ENCODE results near the gene BCL11B. TPM values are rescaled to one million over a fixed set of nuclear protein-coding genes. Genes with fewer than 3 reads are reported as not detected.

Gene BCL11B
- polyA plus RNA-seq, 1 donor from 2014 or later, result 0.38 TPM

DNA sequence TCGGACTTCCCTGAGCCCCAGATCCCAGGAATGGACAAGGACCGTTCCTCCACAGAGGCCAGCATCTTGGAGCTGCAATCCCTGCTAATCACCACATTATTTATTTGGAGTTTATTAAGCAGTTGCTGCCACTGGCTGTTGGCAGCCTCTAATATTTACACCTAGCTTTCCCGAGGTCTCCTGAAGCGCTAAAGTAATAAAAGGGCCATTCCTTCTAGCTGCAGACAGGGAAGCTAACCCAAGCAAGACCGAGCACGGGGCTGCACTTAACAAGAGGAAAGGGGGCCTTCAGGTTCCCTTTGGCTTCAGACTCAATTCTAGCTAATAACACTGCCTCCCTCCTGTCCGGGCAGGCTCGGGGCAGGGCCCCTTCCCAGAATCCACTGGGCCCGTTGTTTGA is 63.7 kb downstream of the BCL11B start:
- no peaks in the 10 kb centered on the region for H3K36me3 Mint-ChIP-seq
- H3K27ac Mint-ChIP-seq, result no peak overlapping the region
- H3K9me3 Mint-ChIP-seq, result peaks cover 3 to 6% (median 6%) of the 10 kb centered on the region in 3 donors
- H3K27me3 Mint-ChIP-seq, result no peaks in the 10 kb centered on the region
- peaks cover 0 to 1% (median 0%) of the 10 kb centered on the region in 3 donors for H3K4me1 Mint-ChIP-seq
- peak overlapping the region in 1 of 4 donors; percentile 39 for H3K4me3 Mint-ChIP-seq

DNA sequence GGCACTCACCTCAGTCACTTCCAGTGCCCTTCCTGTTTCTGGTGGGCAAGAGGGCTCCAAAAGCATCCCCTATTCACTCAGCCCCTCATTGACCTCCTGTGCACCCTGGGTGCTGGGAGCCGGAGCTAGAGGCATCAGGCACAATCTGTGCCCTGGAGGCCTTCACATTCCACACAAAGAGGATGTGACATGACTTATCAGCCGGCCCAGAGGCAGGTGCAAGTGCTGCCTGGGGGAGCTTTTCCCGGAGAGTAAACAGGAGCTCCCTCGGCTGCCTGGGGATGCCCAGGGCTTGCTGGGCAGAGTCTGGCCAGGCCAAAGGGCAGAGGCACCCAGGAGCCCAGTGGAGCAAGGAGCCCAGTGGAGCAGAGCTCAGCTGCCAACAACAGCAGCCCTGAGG is 64.5 kb downstream of the BCL11B start:
- no peaks in the 10 kb centered on the region for H3K36me3 Mint-ChIP-seq
- H3K9me3 Mint-ChIP-seq, result peaks cover 3 to 6% (median 6%) of the 10 kb centered on the region in 3 donors
- peaks cover 0 to 1% (median 0%) of the 10 kb centered on the region in 3 donors for H3K4me1 Mint-ChIP-seq
- H3K27ac Mint-ChIP-seq, result peak overlapping the region in 1 of 3 donors; percentile 16
- H3K27me3 Mint-ChIP-seq, result no peaks in the 10 kb centered on the region
- peak overlapping the region in 1 of 4 donors; percentile 47 for H3K4me3 Mint-ChIP-seq

DNA sequence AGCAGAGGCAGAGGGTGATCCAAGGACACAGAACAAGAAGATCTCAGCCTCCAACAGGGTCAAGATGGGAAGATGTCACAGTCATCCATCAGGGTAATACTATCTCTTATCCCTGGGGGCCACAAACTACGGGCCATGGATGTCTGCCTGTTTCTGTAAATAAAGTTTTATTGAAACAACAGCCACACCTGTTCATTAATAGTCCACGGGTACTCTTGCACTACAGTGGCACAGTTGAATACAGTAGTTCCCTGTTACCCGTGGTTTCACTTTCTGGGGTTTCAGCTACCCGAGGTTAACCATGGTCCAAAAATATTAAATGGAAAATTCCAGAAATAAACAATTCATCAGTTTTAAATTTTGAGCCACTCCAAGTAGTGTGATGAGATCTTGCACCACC is 65.9 kb downstream of the BCL11B start:
- Mint-ChIP-seq H3K27me3 (no peaks in the 10 kb centered on the region), H3K27ac (peak overlapping the region in 1 of 3 donors; percentile 67)

DNA sequence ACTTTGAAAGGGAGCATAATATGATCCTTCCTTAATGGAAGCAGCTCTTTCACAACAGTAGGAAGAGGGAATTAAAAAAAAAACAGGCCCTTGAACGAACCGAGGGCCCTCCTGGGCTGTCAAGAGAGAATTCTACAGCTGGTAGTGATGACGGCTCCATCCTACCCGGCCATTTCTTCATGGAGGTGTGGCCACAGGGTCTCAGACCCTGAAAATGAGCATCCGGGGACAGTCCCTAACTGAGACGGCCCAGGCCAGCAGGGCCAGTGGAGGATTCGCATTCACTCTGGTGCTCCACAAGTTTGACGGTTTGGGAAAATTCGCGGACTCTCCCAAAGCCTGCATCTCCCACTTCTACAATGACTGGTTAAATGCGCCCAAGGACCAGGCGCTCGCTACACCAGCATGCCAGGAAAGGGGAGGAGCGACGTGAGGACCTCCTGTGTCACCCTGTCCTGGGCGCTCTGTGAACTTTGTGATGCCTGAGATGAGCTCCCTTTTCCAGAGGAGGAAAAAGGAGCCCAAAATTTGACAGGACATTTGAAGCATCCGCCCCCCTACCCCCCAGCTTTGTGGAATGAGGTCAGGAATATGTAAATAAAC is 66.8 kb downstream of the BCL11B start:
- Mint-ChIP-seq H3K27ac (peak overlapping the region in 1 of 3 donors; percentile 67), H3K4me3 (peak overlapping the region in 1 of 4 donors; percentile 43), H3K36me3 (no peaks in the 10 kb centered on the region), H3K27me3 (no peaks in the 10 kb centered on the region), H3K9me3 (peaks cover 1 to 6% (median 4%) of the 10 kb centered on the region in 3 donors), H3K4me1 (no peaks in the 10 kb centered on the region)

More for the DNA sequence above, 65.9 kb downstream of the BCL11B start:
- Mint-ChIP-seq H3K9me3 (peaks cover 3 to 6% (median 4%) of the 10 kb centered on the region in 3 donors), H3K4me3 (no peak overlapping the region), H3K36me3 (no peaks in the 10 kb centered on the region), H3K4me1 (no peaks in the 10 kb centered on the region)

DNA sequence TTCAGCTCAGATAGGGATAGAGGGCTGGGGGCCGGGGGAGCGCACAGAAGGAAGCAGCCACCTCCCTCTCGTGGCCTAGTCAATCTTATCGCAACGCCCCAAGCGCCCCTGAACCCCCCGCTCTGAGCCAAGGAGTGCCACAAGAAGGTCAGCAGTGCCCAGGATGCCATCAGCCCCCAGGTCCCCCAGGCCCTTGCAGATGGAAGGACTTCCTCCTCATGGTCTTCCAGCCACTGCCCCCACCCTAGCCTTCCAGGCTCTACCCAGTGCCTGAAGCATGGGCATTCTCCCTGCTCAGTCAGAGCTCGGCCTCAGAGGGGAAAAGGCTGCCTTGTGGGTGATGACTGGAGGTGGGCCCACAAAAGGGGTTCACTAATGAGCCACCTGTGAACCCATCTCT is 68.2 kb downstream of the BCL11B start:
- H3K4me1 Mint-ChIP-seq, result no peaks in the 10 kb centered on the region
- H3K9me3 Mint-ChIP-seq, result peaks cover 1 to 6% (median 4%) of the 10 kb centered on the region in 3 donors
- H3K4me3 Mint-ChIP-seq, result no peak overlapping the region
- H3K36me3 Mint-ChIP-seq, result no peaks in the 10 kb centered on the region
- H3K27me3 Mint-ChIP-seq, result no peaks in the 10 kb centered on the region
- H3K27ac Mint-ChIP-seq, result no peak overlapping the region

DNA sequence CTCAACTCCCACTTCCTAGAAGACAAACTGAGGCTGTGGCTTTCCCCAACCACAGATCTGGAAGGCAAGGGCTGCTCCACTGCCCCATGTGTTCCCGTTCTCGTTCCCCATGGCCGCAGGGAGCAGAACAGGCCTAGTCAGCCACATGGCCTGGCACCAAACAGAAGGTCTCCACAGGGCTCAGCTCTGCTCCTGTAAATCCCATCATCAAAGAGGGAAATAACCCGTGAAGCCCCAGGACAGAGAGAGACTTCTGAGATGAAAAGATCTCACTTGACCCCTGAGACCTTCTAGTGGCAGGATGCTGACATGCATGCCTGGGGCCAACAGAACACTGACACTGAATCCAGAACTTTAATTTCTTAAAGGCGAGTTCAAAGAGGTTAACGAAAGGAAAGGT is 68.9 kb downstream of the BCL11B start:
- Mint-ChIP-seq H3K4me1 (no peaks in the 10 kb centered on the region), H3K9me3 (peaks cover 1 to 6% (median 4%) of the 10 kb centered on the region in 3 donors), H3K4me3 (peak overlapping the region in 1 of 4 donors; percentile 3), H3K36me3 (no peaks in the 10 kb centered on the region), H3K27me3 (no peaks in the 10 kb centered on the region), H3K27ac (peak overlapping the region in 1 of 3 donors; percentile 53)

DNA sequence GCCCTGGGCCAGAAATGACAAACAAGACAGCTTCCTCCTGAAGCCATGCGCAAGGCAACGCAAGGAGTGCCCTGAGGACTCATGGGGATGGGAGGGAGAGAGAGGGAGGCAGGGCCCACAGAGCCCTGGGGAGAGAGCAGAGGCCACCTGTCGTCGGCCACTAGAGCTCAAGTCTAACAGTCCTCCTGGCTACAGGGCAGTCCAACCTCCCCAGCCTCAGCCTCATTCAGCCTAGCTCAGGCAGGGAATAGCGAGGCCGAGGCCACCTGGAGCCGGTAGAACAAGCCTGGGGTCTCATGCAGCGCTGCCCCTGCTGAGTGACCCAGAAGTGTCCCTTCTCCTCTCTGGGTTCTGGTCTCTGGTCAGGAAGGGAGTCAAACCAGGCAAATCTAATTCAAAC is 69.5 kb downstream of the BCL11B start:
- peak overlapping the region in 1 of 3 donors; percentile 78 for H3K27ac Mint-ChIP-seq
- no peaks in the 10 kb centered on the region for H3K27me3 Mint-ChIP-seq
- peak overlapping the region in 1 of 4 donors; percentile 3 for H3K4me3 Mint-ChIP-seq
- no peaks in the 10 kb centered on the region for H3K4me1 Mint-ChIP-seq
- peaks cover 1 to 6% (median 4%) of the 10 kb centered on the region in 3 donors for H3K9me3 Mint-ChIP-seq
- no peaks in the 10 kb centered on the region for H3K36me3 Mint-ChIP-seq

DNA sequence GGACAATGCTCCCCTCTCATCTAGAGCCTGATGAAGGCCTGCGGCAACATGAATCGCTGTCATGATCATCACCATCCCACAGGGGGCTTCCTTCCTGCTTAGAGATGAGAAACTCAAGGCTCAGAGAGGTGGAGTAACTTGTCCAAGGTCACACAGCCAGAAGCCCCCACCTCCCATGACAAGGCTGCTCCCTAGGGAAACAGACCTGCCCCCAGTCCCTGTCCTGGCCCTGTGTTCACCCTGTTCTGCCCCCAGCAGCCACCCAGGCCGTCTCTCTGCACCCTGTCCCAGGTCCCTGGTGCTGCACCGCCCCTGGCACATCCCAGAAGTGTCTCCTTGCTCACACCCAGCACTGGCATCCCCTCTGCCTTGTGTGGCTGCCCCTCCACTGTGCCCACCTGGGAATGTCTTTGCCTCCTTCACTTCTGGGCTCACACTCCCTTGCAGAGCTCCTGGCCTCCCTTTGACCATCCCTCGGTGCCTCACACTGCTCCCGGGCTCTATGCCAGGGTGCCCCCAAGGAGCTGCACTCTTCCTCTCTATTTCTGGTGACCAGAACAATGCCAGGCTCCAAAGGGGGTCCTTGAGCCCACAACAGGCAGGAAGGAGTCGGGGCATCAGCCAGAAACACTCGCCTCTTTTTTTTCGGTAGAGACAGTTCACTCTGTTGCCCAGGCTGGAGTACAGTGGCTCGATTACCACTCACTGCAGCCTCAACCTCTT is 70.5 kb downstream of the BCL11B start:
- Mint-ChIP-seq H3K27ac (no peak overlapping the region), H3K9me3 (peaks cover 1 to 6% (median 4%) of the 10 kb centered on the region in 3 donors), H3K4me1 (no peaks in the 10 kb centered on the region), H3K27me3 (no peaks in the 10 kb centered on the region), H3K36me3 (no peaks in the 10 kb centered on the region), H3K4me3 (no peak overlapping the region)

DNA sequence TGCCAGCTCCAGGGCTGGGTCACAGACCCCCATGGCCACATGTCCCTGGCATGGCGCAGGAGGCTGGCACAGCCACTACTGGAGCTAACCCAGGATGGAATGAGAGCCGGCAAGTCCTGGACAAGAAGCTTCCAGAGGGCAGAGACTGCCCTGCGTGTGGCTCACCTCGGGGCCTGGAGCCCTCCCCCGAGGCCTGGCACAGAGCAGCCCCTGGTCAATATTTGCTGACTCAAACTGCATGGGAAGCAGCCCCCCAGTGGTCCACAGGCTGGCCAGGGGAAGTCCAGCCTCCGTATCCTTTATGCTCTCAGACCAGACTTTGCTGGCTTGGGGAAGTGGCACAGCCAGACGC is 71.4 kb downstream of the BCL11B start:
- H3K27ac Mint-ChIP-seq, result peak overlapping the region in 1 of 3 donors; percentile 56

DNA sequence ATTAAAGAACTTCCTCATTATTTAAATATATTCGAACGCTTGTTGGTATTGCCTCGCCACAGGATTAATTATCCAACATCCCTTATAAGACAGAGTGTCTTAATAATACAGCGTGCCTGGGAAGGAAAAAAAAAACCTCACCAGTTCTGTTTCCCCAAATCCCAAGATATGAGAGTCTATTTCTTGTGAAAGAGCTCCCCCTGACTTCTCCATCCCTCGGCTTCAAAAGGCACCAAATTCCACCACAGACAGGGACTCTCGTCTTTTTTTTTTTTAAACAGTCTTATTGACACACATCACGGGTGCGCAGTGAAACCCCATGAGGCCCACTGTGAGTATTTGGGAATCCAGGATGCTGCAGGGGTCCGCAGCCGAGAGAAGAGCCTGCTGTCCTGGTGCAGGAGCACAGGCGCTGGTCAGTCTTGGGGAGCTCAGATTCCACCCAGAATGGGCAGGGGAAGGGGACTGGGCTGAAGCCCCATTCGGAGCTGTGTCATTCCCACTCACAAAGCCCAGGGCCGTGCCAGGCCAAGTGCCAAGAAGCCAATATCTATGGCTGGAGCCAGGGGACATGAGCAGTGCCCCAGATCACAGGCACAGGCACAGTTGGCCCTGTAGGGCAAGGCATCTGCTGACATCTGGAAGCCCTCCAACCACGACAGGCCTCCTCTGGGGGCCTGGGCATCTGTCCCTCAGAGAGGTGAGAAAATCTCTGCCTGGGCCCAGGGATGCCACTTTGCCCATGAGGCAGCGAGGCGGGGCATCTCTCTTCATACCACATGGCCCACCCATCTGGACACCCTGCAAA is 71.9 kb downstream of the BCL11B start:
- Mint-ChIP-seq H3K36me3 (no peaks in the 10 kb centered on the region), H3K27me3 (no peaks in the 10 kb centered on the region), H3K4me1 (no peaks in the 10 kb centered on the region), H3K4me3 (no peak overlapping the region), H3K9me3 (peaks cover 0 to 4% (median 0%) of the 10 kb centered on the region in 3 donors), H3K27ac (no peak overlapping the region)

More for the DNA sequence above, 71.4 kb downstream of the BCL11B start:
- Mint-ChIP-seq H3K36me3 (no peaks in the 10 kb centered on the region), H3K4me1 (no peaks in the 10 kb centered on the region), H3K27me3 (no peaks in the 10 kb centered on the region), H3K9me3 (peaks cover 0 to 4% (median 0%) of the 10 kb centered on the region in 3 donors), H3K4me3 (no peak overlapping the region)

DNA sequence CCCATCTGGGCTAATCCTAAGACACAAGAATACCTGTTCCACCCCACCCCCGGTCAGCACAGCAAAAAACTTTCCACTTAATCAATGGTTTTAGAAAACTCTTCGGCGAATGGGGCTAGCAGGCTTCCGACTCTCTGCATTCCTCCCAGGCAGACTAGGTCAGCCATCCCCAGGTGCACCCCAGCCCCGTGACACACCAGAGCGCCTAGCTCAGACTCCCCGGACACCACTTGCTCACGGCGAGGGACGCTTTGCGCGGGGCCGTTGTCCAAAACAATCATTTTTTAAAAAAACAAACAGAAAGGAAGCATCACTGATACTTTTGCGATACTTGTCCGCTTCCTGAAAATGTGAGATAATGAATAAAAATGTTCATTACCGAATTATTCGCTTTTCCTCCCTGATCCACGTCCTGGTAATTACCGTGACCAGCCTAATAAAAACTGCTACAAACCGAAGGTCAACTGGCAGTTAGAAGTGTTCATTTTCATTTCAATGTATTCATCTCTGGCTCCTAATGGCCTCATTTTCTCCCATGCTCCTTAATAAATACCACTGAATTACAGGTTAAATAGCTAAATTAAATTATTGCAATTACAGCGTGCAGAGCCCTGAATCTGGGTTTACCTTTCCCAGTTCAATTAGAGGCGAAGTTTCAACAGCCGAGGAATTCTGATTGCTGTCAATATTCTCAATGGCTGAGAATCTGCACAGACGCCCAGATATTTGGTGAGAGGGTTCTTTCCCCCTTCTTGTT is 73.1 kb downstream of the BCL11B start:
- no peaks in the 10 kb centered on the region for H3K9me3 Mint-ChIP-seq
- H3K27me3 Mint-ChIP-seq, result no peaks in the 10 kb centered on the region
- no peak overlapping the region for H3K27ac Mint-ChIP-seq
- H3K4me3 Mint-ChIP-seq, result no peak overlapping the region
- H3K36me3 Mint-ChIP-seq, result no peaks in the 10 kb centered on the region
- no peaks in the 10 kb centered on the region for H3K4me1 Mint-ChIP-seq

DNA sequence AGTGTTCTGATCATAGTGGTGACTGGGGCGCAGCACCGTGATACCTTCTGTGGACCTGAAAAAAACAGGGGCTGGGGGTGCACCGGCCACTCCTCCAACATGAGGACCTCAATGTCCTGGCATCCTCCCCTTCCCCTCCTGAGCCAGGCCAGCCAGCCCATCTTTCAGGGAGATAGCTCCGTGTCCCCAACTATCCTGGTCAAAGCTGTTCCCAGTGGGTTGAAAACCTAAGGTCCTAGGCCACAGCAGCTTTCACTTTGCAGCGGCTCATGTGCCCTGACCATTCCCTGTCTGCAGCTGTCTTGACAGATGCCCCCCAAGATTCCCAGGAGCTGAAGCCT is 75.7 kb downstream of the BCL11B start:
- Mint-ChIP-seq H3K27ac (no peak overlapping the region), H3K9me3 (peaks cover 0 to 4% (median 0%) of the 10 kb centered on the region in 3 donors), H3K4me3 (no peak overlapping the region), H3K36me3 (no peaks in the 10 kb centered on the region), H3K4me1 (no peaks in the 10 kb centered on the region), H3K27me3 (no peaks in the 10 kb centered on the region)

DNA sequence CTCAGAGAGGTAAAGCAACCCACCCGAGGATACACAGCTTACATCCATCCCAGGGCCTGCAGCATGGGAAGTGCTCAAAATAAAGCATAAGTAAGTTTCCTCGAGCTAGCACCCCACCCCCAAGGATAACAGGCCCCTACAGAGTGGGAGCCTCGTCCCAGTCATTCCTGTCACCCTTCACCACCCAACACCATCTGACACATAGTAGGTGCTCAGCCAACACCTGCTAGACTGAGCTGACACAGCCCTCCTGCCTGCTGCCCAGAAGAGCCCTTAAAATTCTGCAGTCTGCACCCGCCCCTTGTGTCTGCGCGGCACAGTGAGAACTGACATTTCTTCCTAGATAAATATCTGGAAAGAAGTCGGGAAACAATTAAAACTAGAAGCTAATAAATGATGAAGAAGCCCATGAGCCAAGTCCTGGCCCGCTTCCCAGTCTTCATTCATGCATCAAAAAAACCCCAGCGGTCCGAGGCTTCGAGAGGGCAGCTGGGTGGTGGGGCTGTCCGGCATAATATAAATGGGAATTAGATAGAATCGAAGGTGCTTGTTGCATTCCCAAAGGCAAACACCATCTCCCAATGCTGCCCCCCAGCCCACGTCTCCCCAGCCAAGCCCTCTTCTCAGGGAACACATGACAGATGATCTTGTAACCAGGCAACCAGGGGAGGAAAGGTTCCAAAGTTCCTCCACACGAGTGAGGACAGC is 76.2 kb downstream of the BCL11B start:
- Mint-ChIP-seq H3K27ac (no peak overlapping the region), H3K36me3 (no peaks in the 10 kb centered on the region), H3K27me3 (no peaks in the 10 kb centered on the region), H3K4me3 (no peak overlapping the region), H3K4me1 (peaks cover 0 to 1% (median 0%) of the 10 kb centered on the region in 3 donors), H3K9me3 (peaks cover 0 to 4% (median 0%) of the 10 kb centered on the region in 3 donors)

DNA sequence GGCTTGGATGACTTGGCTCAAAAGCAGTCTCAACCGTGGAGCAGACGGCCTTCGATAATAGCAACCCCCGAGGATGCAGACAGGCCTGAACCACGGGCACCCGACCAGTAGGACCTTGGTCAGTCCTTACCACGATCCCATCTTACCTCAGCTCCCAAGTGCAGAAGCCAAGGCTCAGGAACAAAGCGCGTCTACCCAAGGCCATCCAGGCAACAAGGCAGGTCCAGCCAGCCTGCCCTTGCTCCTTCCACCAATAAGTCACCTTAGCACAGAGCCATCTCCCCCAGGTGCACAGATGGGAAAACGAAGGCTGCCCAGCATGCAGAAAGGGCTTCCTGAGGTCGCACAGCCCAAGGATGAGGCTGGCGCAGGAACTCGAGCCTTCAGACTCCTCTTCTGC is 77.3 kb downstream of the BCL11B start:
- H3K4me3 Mint-ChIP-seq, result no peak overlapping the region
- no peaks in the 10 kb centered on the region for H3K36me3 Mint-ChIP-seq
- peaks cover 0 to 1% (median 0%) of the 10 kb centered on the region in 3 donors for H3K4me1 Mint-ChIP-seq
- H3K27ac Mint-ChIP-seq, result peak overlapping the region in 1 of 3 donors; percentile 46
- no peaks in the 10 kb centered on the region for H3K27me3 Mint-ChIP-seq
- H3K9me3 Mint-ChIP-seq, result peaks cover 0 to 5% (median 0%) of the 10 kb centered on the region in 3 donors

Data from IgD-negative memory B cell (primary cell).